D341Med (cell line): ENCODE results near the gene NRXN3.

Experiments used
- DNase-seq: peaks from one replicate; pipeline ENCODE4 v3.0.0; 2012; ENCODE audit warnings: low spot score

The NRXN3 gene

DNA sequence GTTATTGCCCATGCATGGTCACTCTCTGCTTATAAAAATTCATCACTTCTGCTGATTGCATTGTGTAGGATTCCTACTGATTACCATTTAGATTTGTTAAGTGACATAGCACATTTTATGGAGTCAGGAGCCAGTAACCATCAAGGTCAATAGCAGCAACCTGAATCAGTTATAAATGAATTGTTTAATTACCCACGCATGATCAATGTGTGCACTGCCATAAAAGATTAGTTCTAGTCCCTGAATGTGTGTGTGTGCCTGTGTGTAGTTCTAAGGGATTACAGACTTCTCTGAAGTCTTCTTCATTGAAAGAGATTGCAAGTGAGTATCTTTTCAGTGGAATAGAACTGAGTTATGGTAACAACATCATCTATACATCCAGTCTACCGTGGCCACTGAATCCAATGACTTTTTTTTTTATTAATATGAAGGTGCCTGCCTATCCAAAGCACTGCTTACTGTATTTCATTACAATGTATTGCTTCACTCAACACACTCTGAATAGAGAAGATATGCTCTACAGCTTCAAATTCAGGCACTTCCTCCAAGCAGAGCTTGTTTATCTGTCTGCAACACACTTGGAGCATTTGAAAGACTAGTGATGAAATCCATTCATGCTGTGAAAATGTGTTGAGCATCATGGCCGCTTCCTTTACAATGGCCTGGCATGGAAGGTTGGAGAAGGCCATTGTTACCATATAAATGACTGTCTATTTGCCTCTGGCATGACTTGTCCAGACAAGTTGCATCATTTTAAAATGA lies 1659.4 kb downstream of the NRXN3 start:
- DNase-seq = no peak

DNA sequence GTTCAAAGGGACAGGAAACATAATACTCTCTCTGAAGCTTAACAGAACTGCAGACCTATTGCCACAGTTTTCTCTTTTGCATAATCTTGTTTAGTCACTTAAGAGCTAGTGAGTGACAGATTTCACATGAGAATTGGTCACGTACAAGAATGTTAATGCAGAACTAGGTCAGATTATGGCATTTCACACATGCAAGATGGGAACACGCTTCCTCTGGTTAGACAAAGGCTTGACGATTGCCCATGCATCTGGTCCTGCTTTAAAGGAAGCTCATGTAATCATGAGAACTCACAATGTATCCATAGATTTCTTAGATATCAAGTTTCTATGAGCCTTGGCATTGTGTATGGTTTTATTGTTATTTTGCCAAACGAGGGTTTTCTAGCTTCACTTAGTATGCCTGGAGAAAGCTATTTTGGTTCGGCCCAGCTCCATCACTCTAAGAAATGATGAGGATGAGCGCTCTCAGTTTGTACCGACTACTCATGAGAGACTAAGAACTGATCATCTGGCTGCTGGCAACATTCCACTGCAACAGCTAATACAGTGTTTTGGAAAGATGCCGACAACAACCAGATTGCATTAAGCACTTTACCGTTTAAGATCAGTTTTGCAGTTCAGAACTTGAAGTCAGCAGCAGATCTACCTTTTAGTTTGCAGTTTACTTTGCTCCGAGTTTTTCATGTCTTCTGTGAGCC lies 1661.2 kb downstream of the NRXN3 start:
- peak; percentile 55 for DNase-seq

DNA sequence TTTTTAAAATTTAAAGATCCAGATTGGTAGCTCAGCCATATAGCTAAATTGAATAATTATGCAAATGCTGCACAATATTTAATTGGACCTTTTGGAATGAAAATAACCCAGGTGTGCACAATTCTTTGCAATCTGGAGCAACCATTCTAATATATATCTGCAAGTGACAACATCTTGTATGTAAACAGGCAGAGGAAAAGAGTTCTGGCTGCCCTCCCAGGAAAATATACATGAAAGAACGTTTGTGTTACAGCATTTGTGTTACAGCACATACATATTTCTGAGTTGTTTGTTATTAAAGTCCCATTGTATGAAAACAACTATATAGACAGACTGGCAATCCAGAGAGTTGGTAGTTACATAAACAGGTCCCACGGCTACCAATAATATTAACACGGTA lies 1663.6 kb downstream of the NRXN3 start:
- no peak for DNase-seq

DNA sequence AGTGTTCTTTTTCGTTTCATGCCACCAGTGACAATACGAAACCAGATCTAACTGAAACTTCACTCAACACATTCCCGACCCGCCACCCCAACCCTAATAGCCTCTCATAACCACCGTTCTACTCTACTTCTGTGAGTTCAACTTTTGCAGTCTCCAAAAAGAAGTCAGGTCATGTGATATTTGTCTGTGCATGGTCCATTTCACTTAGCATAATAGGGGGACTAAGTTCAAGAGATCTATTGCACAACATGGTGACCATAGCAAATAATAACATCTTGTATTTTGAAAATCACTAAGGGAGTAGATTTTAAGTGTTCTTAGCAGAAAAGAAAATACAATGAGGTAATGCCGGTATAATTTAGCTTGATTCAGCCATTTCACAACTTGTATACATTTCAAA lies 1664.7 kb downstream of the NRXN3 start:
- DNase-seq = no peak

DNA sequence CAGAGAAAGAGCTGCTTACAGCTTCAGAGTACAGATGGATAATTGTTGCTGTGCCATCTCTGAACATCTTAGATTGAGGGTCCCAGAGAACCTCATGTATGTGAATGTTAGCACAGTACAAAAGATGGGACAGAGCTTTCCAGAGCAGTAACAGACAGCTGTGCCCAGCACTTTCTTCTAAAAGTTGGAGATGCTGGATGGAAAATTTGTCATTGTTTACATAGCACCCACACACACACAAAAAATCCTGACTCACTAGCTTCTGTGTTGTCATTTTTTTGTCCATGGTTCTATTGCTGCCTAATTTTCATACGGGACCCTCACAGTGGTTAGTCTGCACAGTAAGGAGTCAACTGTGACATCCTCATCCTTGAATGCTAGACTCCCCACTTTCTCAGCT lies 1666.4 kb downstream of the NRXN3 start:
- DNase-seq = no peak

DNA sequence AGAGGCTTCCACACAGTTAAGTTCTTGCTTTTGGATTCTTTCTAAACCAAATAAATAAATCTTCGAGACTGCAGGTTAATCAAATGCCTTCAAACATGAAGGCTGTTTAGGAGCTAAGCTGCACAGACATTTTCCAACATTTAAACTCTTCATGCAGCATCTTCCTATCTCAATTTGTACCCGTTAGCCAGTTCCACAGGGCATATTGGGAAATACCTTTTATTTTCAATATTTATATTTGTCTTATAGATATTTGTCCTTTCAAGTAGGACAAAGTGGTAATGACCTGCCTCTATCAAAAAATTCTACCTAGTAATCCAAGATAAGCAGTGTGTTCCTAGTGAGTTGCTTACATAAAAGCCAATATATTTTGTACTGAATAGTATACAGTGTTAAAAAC lies 1667.5 kb downstream of the NRXN3 start:
- no peak for DNase-seq

DNA sequence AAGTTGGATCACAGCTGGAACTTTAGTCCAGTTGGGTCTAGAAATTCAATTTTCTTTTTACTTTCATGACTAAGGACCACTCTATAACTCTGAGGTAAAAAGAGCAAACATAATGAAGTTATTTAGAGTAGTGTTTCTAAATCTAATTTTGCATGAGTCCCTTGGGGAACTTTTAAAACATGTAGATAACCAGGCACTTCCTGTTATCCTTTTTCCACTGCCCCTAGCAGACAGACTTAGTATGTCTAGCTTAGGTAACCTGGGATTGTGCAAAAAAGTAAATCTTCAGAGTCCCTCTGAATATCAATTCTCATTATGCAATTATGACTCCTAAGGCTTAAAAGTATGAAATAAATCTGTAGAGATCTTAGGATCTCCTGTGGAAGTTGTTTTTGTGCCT lies 1669.9 kb downstream of the NRXN3 start:
- no peak for DNase-seq

DNA sequence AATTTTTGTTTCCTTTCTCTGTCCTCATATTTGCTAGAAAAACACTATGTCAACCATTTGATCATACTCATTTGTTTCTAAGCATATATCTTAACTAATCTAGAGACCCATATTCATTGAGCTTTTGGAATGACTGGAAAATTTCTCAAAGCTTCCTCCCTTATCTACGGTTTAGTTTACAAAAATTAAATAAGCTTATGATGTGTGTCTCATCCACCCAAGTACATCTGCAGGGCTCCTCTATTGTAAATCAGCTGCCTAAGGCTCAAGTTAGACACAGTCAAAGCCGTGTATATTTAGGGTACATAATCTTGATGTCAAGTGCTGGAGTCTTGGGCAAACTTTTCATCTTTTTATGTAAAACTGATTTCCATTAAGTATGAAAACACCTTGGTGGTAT lies 1670.7 kb downstream of the NRXN3 start:
- DNase-seq = no peak

DNA sequence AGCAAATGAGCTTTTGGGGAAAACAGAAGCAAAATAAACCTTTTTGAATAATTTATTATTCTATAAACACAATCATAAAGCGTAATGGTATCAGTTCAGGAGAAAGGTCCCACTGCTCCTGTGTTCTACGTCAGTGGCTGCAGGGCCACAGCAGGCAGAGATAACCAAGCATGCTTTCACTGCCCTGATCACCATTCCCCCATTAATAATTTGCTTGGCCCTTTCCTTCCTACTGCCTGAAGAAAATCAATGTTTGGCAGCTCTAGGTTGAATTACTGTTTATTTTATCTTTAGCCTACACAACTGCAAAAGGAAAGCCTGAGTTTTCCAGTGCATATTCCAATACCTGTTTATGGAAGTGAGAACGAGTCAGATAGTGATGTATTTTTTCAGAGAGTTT lies 1671.3 kb downstream of the NRXN3 start:
- no peak for DNase-seq

DNA sequence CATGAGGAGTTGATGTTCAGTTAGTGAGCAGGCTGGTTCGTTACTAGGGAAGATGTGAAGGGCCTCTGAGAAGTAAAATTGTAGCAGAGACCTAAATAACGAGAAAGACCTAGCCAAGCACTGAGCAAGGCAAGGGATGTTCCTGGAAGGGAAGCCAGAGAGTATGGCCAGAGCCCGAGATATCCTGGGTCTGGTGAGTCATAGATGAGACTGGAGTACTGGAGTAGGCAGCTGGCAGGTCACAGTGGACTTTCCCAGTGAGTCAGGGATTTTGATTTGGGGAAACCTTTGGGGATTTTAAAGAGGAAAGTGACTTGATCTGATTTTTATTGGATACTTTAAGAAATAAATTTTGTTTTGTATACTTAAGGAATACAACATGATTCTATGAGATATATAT lies 1672.1 kb downstream of the NRXN3 start:
- no peak for DNase-seq

DNA sequence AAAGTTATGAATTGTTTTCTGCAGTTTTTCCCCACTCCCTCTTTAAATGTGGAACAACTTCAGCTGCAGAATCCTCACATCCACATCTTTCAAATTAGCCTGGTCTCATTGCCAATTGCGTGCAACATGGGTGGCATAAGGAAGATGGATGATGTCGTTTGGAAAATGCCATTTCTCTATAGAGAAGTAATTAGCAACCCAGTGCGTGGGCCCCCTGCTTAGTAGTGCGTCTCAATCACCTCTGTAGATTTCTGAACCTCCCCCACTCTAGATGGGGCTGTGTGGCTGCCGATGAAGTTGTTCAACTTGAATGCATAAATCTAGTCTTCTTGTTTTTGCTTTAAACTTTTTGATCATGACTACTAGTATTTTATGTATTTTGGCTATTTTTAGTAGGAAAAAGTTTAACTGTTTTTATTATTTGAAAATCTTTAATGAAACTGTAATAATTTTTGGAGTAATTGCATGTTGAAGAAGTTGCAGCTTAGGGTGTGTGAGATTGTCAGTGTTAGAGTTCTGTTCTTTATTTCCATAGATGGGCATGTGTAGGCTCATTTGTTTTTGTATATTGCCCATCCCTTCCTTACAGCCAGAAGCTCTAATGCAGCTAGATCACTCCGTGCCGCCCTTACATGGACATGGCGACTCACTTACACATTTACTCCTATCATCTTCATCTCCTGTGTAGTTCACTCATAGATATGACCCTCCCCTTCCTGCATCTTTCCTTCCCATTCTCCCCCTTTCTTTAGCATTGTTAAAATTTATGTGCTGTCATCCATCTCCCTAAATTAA lies 1683.0 kb downstream of the NRXN3 start:
- DNase-seq = no peak

DNA sequence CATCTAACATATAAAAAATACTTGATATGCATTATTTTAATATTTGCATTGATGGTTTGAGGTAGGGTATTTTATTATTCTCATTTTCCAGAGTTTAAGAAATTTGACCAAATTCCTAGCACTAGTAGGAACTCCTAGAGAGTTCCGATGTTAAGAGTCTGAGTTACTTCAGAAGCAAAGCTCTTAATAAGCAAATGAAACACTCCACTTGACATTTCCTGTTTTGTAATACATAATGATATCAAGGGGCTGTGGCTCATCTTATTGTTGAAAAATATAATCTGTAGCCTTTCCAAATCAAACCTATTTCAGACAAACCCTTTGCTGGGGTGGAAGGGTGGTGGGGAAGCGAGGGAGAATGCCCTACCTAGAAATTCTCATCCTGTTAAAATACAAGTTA lies 1685.6 kb downstream of the NRXN3 start:
- no peak for DNase-seq

DNA sequence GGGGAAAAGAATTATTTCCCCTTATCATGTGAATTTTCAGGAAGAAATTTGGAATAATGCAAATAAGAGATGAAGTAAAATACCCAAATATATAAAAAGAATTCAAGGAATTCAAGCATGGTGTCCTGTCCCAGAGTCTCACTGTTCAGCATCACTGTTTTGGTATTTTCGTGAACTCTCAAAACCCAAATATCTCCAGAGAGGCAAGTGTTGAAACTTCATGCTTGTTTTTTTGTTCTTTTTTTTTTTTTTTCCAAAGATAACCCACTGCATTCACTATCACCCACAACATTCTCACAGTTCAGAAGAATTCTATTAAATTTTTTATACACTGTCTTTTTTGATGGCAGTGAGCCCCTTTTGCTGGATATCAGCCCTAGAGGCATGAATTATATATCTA lies 1686.2 kb downstream of the NRXN3 start:
- no peak for DNase-seq

DNA sequence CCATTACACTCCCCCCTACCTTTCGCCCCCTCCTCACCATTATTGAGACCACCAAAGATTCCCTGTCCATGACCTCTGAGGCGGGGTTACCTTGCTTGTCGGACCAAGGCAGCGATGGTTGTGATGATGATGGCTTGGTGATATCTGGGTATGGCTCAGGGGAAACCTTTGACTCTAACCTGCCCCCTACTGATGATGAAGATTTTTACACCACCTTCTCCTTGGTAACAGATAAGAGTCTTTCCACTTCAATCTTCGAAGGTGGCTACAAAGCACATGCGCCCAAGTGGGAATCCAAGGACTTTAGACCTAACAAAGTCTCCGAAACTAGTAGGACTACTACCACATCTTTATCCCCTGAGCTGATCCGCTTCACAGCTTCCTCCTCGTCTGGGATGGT lies 1690.9 kb downstream of the NRXN3 start:
- peak; percentile 33 for DNase-seq

DNA sequence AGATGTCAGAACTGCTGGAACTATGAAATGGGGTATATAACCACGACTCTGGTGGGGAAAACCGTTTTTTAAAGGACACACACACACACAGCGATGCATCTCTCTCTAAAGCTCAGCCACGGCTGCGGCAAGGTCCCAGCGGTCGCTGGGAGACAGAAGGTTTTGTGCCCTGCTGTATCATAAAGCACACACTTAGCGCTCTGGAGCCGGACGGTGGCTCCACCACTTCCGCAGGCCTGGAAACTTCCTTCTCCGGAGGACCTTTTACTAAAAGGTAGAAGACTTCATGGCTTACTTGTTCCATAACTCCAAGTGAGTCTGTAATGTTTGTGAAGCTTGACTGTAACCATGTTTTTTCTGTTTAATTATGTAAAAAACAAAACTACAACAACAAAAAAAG lies 1691.9 kb downstream of the NRXN3 start:
- DNase-seq = no peak

DNA sequence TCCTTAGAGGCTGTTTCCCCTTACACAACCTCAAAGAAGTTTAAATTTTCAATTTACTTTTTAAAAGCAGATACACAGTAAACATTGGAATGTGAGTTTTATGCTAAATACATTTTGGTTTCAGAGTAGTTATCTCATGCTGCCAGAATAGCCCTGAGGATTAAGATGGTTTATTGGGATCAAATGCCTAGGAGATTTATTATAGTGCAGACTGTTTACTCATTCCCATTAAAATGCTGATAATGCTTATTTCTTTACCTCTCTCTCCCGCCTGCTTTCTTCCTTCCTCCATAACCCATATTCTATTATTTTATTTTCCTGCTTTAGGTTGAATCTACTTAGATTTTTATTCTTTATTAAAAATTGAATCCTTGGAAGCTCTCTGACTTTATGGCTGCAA lies 1701.0 kb downstream of the NRXN3 start:
- no peak for DNase-seq

DNA sequence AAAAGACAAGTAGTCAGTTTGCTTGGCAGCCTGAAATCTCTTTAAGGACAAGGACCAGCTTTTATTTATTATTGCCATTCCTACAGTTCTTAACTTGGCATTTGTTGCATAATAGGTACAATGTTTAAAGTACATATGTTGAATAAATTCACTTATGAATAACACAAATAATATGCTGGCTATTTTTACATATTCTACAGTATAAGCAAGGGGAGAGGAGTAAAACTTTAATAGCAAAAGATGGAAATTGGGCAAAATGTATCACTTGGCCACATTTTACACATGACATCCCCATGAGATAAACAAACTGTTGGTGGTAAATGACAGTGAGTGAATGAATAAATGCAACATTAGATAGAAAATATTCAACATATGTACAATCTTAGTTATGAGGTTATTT lies 1708.1 kb downstream of the NRXN3 start:
- DNase-seq = no peak

DNA sequence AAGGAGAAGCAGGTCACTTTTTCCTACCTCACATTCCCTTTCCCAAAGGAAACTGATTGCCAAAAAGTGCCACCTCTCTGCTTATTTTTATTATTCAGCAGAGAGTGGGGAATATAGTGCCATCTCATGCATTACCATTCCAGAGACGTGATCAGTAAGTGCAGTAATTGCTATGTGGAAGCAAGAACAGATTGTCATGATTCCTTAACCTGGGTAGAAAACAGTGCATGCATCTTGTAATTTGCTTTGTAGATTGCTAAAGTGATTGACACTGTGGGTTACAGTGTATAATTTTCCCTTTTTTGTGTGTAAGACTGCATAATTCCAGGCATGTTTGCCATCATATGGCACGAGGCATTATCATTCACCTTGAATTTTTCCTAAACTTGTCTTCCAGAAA lies 1708.6 kb downstream of the NRXN3 start:
- no peak for DNase-seq

DNA sequence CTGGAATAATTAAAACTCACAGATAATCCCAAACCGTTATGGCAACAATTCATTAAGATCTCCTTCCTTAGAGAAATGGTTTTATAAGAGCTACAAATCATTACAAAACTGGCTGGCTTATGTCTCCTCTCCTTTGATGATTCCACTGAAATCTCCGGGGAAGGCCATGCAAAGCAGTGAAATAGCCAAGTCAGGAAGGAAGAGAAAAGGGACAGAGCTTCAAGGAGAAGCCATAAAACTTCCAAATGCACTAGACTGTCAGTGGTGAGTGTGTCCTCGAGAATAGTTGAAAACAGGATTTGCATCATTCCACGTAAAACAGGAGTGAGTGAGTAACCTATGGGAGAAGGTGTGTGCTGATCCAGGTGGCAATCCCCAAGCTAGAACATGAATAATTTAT lies 1711.1 kb downstream of the NRXN3 start:
- no peak for DNase-seq

DNA sequence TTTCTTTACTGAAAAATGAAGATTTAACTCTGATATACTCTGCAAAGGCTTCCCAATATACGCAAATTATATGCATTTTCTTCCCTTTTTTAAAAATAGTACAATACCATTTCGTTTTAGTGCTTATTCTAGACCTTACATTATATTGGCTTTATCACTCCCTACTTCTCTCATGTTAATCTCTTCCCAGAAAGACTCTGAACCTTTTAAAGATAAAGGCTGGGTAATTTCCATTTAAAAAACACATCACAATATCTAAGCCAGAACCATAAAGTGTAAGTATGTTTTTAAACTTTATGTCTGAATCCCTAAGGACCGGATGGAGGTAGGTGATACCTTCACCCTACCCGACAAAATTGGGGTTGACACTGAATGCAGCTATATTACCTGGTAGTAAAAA lies 1720.4 kb downstream of the NRXN3 start:
- no peak for DNase-seq

DNA sequence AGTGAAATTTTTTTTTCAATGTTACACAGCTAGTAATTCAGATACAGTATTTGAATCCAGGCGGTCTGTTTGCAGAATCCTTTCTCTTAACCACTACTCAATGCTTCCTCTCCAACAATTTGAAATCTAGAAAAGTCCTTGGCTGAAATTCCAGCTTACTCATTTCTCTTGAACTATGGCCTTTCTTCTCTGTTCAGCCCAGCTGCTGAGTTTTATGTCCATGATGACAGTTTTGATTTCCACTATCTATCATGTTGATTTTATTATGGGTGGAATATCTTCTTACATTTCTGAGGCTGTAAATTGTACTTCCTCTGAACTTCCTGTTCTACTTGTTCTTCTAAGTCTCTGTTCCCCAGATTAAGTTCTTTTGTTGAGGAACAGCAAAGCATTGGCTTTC lies 1725.8 kb downstream of the NRXN3 start:
- no peak for DNase-seq

DNA sequence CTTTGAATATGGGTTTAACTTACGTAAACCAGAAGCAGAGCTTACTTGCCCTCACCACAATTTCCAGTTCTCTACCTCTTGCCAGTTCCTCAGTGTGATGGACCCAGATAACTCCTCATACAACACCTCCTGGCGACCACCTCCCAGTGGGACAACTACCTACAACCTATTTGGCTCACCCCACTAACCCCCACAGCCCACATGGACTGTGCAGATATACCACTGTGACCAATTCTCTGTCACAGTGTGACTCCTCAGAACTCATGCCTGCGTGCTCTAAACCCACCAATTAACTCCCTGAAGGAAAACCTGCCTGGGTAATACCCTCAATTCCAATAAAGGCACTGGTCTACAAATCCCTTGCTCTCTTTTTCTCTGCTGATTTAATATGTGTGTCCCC lies 1729.4 kb downstream of the NRXN3 start:
- DNase-seq = no peak

DNA sequence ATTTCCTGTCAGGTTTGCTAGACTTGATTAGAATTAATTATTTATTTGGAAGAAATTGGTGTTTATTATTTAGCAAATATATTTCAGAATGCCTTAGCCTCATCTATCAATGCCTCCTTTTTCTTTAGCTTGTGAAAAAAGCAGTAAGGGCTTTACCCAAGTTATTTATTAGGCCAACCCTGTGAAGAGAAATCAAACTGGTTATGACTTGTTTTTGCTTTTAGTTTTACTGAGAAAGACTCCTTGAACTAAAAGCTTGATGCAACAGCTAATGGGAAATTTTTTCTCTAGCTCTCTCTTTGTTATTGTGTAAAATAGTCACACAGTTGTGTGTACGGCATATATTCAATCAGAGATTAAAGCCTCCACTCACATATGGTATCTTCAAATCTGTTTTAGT lies 1734.3 kb downstream of the NRXN3 start:
- DNase-seq = no peak
